ENCODE data around the gene GBP7.
"Not testable (repeated sequence)": the region's sequence is repeated elsewhere in the genome, so short reads cannot be mapped to it uniquely, and the experiment has no call there.

Gene GBP7, protein sequence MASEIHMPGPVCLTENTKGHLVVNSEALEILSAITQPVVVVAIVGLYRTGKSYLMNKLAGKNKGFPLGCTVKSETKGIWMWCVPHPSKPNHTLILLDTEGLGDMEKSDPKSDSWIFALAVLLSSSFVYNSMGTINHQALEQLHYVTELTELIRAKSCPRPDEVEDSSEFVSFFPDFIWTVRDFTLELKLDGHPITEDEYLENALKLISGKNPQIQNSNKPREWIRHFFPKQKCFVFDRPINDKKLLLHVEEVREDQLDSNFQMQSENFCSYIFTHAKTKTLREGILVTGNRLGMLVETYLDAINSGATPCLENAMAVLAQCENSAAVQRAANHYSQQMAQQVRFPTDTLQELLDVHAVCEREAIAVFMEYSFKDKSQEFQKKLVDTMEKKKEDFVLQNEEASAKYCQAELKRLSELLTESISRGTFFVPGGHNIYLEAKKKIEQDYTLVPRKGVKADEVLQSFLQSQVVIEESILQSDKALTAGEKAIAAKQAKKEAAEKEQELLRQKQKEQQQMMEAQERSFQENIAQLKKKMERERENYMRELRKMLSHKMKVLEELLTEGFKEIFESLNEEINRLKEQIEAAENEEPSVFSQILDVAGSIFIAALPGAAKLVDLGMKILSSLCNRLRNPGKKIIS

DNA sequence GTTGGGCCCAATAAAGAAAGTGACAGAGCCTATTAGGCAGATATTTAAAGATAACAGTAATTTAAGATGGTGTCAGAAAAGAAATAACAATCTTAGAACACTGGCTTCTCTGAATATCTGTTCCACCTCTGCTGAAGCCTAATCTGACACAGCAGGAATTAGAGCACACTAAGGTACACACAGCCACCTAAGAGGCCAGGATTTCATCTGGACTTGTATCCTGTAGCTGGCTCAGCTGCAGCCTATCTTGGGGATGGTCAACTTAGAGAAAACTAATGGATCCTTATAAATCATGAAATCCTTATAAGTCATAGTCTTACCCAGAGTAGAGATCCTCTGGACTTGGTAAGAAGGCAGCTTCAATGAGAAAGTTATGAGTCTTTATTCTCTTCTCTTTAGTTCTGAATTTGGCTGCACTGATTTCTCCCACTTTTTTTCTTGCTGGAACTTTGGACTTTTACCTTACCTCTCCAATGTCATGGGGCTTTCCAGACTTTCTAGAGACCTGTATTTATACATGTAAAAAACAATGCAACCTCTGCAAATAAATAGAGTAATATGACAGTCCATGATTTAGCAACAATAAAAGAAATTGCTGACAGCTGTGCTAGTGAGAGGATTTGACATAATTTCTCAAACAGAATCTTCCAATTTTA is at the start of gene GBP7:
Gene GBP7 (minus strand): TSS at position 403 of the 656 bp plus-strand sequence. CDS start 4,068 bp downstream, outside the sequence.
- Histone ChIP-seq H3K4me3 (ENCODE audit: low read length) (no peak within 1 kb of the TSS), H3K36me3 (ENCODE audit: control insufficient read depth, low read length) (no peaks in the 10 kb centered on the region), H3K27me3 (ENCODE audit: control insufficient read depth, low read length) (no peaks in the 10 kb centered on the region), H4K20me1 (ENCODE audit: control insufficient read depth, insufficient read depth, low read depth, low read length) (no peaks in the 10 kb centered on the region), H3F3A (ENCODE audit: control insufficient read depth, insufficient read depth) (no peaks in the 10 kb centered on the region), H3K27ac (ENCODE audit: low read depth, low read length) (no peak within 1 kb of the TSS), H3K79me2 (ENCODE audit: control insufficient read depth, low read length) (no peaks in the 10 kb centered on the region), H3K9me2 (replicated peaks; ENCODE audit: control insufficient read depth, low read length) (no peaks in the 10 kb centered on the region), H3K9me3 (ENCODE audit: control insufficient read depth, insufficient read depth, low read length) (no peaks in the 10 kb centered on the region), H3K4me1 (ENCODE audit: control insufficient read depth, low read length) (no peaks in the 10 kb centered on the region), H3K4me2 (ENCODE audit: low read length) (no peak within 1 kb of the TSS)
- TF ChIP-seq, protein P1, sequence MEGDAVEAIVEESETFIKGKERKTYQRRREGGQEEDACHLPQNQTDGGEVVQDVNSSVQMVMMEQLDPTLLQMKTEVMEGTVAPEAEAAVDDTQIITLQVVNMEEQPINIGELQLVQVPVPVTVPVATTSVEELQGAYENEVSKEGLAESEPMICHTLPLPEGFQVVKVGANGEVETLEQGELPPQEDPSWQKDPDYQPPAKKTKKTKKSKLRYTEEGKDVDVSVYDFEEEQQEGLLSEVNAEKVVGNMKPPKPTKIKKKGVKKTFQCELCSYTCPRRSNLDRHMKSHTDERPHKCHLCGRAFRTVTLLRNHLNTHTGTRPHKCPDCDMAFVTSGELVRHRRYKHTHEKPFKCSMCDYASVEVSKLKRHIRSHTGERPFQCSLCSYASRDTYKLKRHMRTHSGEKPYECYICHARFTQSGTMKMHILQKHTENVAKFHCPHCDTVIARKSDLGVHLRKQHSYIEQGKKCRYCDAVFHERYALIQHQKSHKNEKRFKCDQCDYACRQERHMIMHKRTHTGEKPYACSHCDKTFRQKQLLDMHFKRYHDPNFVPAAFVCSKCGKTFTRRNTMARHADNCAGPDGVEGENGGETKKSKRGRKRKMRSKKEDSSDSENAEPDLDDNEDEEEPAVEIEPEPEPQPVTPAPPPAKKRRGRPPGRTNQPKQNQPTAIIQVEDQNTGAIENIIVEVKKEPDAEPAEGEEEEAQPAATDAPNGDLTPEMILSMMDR (IDR thresholded peaks at IDR 0.05; ENCODE audit: low read depth, low read length, poor library complexity, severe bottlenecking) = no peak
- TF ChIP-seq EZH2phosphoT487 (IDR thresholded peaks at IDR 0.05; ENCODE audit: borderline replicate concordance, low read length) = no peak

DNA sequence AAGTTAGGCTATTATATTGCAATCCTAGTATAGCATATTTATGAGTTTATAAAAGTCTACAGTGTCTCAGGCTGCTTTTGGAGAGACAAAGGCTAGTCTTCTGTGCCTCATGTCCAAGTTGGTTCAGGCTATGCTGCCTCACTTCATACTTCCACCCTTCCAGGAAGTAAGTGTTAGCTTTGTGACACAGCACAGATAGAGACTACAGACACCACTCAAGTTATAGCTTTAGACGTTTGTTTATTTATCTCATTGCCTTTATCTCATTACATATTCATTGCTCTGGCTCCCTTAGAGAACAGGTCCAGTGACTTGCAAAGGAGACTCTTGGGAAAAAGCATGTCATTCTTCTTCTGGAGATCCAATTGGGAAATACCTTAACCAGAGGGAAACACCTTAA is 45.5 kb upstream of the GBP7 start:
- Histone ChIP-seq H3K27ac (ENCODE audit: low read depth, low read length) (no peak overlapping the region), H3K4me1 (ENCODE audit: control insufficient read depth, low read length) (no peaks in the 10 kb centered on the region), H3K36me3 (ENCODE audit: control insufficient read depth, low read length) (no peaks in the 10 kb centered on the region), H4K20me1 (ENCODE audit: control insufficient read depth, insufficient read depth, low read depth, low read length) (no peaks in the 10 kb centered on the region), H3K4me3 (ENCODE audit: low read length) (no peak overlapping the region), H3K79me2 (ENCODE audit: control insufficient read depth, low read length) (no peaks in the 10 kb centered on the region), H3K4me2 (ENCODE audit: low read length) (no peak overlapping the region), H3K9me2 (replicated peaks; ENCODE audit: control insufficient read depth, low read length) (no peaks in the 10 kb centered on the region), H3K27me3 (ENCODE audit: control insufficient read depth, low read length) (no peaks in the 10 kb centered on the region), H3F3A (ENCODE audit: control insufficient read depth, insufficient read depth) (no peaks in the 10 kb centered on the region), H3K9me3 (ENCODE audit: control insufficient read depth, insufficient read depth, low read length) (no peaks in the 10 kb centered on the region)
- TF ChIP-seq EZH2phosphoT487 (IDR thresholded peaks at IDR 0.05; ENCODE audit: borderline replicate concordance, low read length) = no peak
- TF ChIP-seq, protein P1 (IDR thresholded peaks at IDR 0.05; ENCODE audit: low read depth, low read length, poor library complexity, severe bottlenecking) = no peak

DNA sequence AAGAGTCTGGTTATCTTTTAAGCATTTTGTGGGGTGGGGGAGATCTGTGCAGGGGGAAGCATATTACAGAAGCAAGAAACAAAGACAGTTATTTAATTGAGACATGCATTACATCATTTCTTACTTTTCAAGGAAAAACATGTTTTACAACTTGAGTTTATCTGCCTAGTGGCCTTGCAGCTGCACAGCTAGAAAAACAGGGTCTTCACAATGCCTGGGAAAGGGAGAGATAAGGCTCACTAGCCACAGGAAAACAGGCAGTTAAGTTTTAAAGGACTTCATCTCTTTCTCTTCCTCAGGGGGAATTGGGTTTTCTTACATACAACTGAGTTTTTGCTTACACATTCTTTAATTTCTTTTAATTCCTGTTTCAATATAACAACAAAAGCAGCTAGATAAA is 44.0 kb upstream of the GBP7 start:
- H3K9me2 ChIP-seq (replicated peaks; ENCODE audit: control insufficient read depth, low read length); H3K9me3 ChIP-seq (ENCODE audit: control insufficient read depth, insufficient read depth, low read length); H4K20me1 ChIP-seq (ENCODE audit: control insufficient read depth, insufficient read depth, low read depth, low read length); H3K79me2 ChIP-seq (ENCODE audit: control insufficient read depth, low read length); H3K27me3 ChIP-seq (ENCODE audit: control insufficient read depth, low read length); H3K4me2 ChIP-seq (ENCODE audit: low read length); H3K4me3 ChIP-seq (ENCODE audit: low read length); H3K36me3 ChIP-seq (ENCODE audit: control insufficient read depth, low read length); H3K4me1 ChIP-seq (ENCODE audit: control insufficient read depth, low read length); H3K27ac ChIP-seq (ENCODE audit: low read depth, low read length); H3F3A ChIP-seq (ENCODE audit: control insufficient read depth, insufficient read depth): not testable (repeated sequence)

DNA sequence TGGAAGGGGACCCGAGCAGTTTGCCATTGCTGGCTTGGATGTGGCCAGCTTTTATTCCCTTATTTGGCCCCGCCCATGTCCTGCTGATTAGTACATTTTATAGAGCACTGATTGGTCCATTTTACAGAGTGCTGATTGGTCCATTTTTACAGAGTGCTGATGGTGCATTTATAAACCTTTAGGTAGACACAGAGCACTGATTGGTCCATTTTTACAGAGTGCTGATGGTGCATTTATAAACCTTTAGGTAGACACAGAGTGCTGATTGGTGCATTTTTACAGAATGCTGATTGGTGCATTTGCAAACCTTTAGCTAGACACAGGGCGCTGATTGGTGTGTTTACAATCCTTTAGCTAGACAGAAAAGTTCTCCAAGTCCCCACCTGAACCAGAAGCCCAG is 43.1 kb upstream of the GBP7 start:
- not testable (repeated sequence) for H3K27ac ChIP-seq (ENCODE audit: low read depth, low read length); H3K9me3 ChIP-seq (ENCODE audit: control insufficient read depth, insufficient read depth, low read length); H4K20me1 ChIP-seq (ENCODE audit: control insufficient read depth, insufficient read depth, low read depth, low read length); H3K4me3 ChIP-seq (ENCODE audit: low read length); H3F3A ChIP-seq (ENCODE audit: control insufficient read depth, insufficient read depth); H3K4me1 ChIP-seq (ENCODE audit: control insufficient read depth, low read length); H3K27me3 ChIP-seq (ENCODE audit: control insufficient read depth, low read length); H3K36me3 ChIP-seq (ENCODE audit: control insufficient read depth, low read length); H3K4me2 ChIP-seq (ENCODE audit: low read length); H3K9me2 ChIP-seq (replicated peaks; ENCODE audit: control insufficient read depth, low read length); H3K79me2 ChIP-seq (ENCODE audit: control insufficient read depth, low read length)
